Neural progenitor cell (in vitro differentiated cells): ENCODE data around the gene SMLR1. TPM values are rescaled to one million over a fixed set of nuclear protein-coding genes. Genes with fewer than 3 reads are reported as not detected.

ENCODE experiments used
- DNase-seq: peaks from one replicate; pipeline ENCODE4 v3.0.0-alpha.2; 2016; ENCODE audit warnings: low spot score
- H2AFZ ChIP-seq: fragments of 200-600 bp; sonication (generic); replicated peaks from 2 replicates; pipeline ENCODE4 v1.6.1; 2016; ENCODE audit warnings: antibody characterized with exemption
- H3F3A ChIP-seq: fragments of 200-600 bp; sonication (generic); 2 replicates; pipeline ENCODE4 v1.6.1; 2016; ENCODE audit warnings: antibody characterized with exemption, low read depth
- H3K27ac ChIP-seq: fragments of 200-600 bp; sonication (generic); 2 replicates; pipeline ENCODE4 v1.5.1; 2016; ENCODE audit warnings: mild to moderate bottlenecking
- H3K27me3 ChIP-seq: fragments of 200-600 bp; sonication (generic); 2 replicates; pipeline ENCODE4 v1.6.1; 2016; ENCODE audit warnings: mild to moderate bottlenecking, moderate library complexity
- H3K36me3 ChIP-seq: fragments of 200-600 bp; sonication (generic); 2 replicates; pipeline ENCODE4 v1.5.1; 2016
- H3K4me1 ChIP-seq: fragments of 200-600 bp; sonication (generic); 2 replicates; pipeline ENCODE4 v1.6.1; 2016; ENCODE audit warnings: mixed run types
- H3K4me2 ChIP-seq: fragments of 200-600 bp; sonication (generic); 2 replicates; pipeline ENCODE4 v1.6.1; 2016
- H3K4me3 ChIP-seq: fragments of 200-600 bp; sonication (generic); 2 replicates; pipeline ENCODE4 v1.5.1; 2016
- H3K79me2 ChIP-seq: fragments of 200-600 bp; sonication (generic); 2 replicates; pipeline ENCODE4 v1.6.1; 2016; ENCODE audit warnings: low read depth
- H3K9ac ChIP-seq: fragments of 200-600 bp; sonication (generic); 2 replicates; pipeline ENCODE4 v1.6.1; 2016
- H3K9me3 ChIP-seq: fragments of 200-600 bp; sonication (generic); 2 replicates; pipeline ENCODE4 v1.5.1; 2016; ENCODE audit warnings: low read depth
- H4K20me1 ChIP-seq: fragments of 200-600 bp; sonication (generic); 2 replicates; pipeline ENCODE4 v1.6.1; 2016; ENCODE audit warnings: low read depth
- H3K27ac Mint-ChIP-seq: 3 replicates; pipeline ENCODE4 v1.8.0; 2021; ENCODE audit warnings: mixed read lengths
- H3K27me3 Mint-ChIP-seq: 2 replicates; pipeline ENCODE4 v1.8.0; 2022; ENCODE audit warnings: low read depth, mild to moderate bottlenecking, inconsistent platforms, moderate library complexity, mixed read lengths; ENCODE audit not compliant: insufficient read depth
- H3K36me3 Mint-ChIP-seq: 3 replicates; pipeline ENCODE4 v1.8.0; 2021; ENCODE audit warnings: mixed read lengths
- H3K4me1 Mint-ChIP-seq: 3 replicates; pipeline ENCODE4 v1.8.0; 2021; ENCODE audit warnings: mixed read lengths
- H3K4me3 Mint-ChIP-seq: 3 replicates; pipeline ENCODE4 v1.8.0; 2021; ENCODE audit warnings: mild to moderate bottlenecking, moderate library complexity, mixed read lengths
- H3K9me3 Mint-ChIP-seq: 3 replicates; pipeline ENCODE4 v1.8.0; 2020; ENCODE audit warnings: mixed read lengths
- CTCF ChIP-seq: fragments of 200-600 bp; sonication (generic); IDR thresholded peaks from 2 replicates; pipeline ENCODE4 v1.5.1; 2017; ENCODE audit warnings: antibody characterized with exemption, mild to moderate bottlenecking
- EZH2 ChIP-seq: fragments of 200-600 bp; sonication (generic); IDR thresholded peaks from 2 replicates; pipeline ENCODE4 v1.6.1; 2017; ENCODE audit warnings: antibody characterized with exemption, mild to moderate bottlenecking, moderate library complexity
- EZH2phosphoT487 ChIP-seq: fragments of 200-600 bp; sonication (generic); IDR thresholded peaks from 2 replicates; pipeline ENCODE4 v1.6.1; 2017; ENCODE audit warnings: antibody characterized with exemption
- total RNA-seq: library from RNA; depleted of rRNA; stranded (reverse); fragments of >200 nt; gene quantifications from 2 replicates; pipeline ENCODE4 v1.2.3, GENCODE V29; 2015; ENCODE audit warnings: low replicate concordance

The SMLR1 gene
- total RNA-seq, 1 donor from 2014 or later, result not detected

DNA sequence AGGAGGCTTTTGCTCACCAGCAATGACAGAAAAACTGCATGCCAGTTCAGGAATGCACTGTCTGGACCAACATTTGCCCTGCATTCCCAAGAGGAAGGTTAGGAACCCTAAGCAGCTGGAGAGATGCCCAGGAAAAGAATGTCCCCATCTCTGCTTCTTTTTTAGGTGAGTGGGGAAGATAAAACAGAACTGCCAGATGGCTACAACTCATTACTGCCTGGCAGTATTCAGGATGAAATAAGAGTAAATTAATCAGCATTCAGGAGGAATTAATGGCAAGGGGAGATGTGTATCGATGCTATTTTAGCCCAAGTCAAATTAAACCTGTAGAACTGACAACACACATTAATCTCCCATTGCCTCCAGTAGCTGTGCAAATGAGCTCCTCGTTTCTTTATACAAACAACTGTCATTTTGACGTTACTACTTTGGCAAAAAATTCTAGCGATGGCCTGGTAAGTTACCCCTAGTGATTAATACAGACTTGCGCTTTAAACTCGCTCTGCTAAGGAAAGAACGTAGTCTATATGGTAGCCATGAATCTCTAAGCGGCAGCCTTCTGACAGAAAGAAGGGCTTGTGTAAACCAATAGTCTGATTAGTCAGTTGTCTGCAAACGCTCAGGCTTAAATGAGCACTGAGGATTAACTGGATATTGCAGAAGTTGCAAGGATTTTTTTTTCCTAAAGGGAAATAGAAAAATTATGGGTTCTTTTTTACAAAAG lies 16.7 kb upstream of the SMLR1 start:
- TF ChIP-seq EZH2 (no peak), EZH2phosphoT487 (no peak), CTCF (no peak)
- no peak overlapping the region for H3K4me3 ChIP-seq
- no peak overlapping the region for H3K27ac Mint-ChIP-seq
- H3K27ac ChIP-seq, result no peak overlapping the region
- no peak overlapping the region for H3K9ac ChIP-seq
- H3K9me3 Mint-ChIP-seq, result no peaks in the 10 kb centered on the region
- no peak overlapping the region for H2AFZ ChIP-seq
- H3F3A ChIP-seq, result no peaks in the 10 kb centered on the region
- peaks cover 4% of the 10 kb centered on the region for H3K4me1 Mint-ChIP-seq
- H3K4me1 ChIP-seq, result peaks cover 5% of the 10 kb centered on the region
- H3K9me3 ChIP-seq, result no peaks in the 10 kb centered on the region
- no peaks in the 10 kb centered on the region for H3K36me3 Mint-ChIP-seq
- H4K20me1 ChIP-seq, result no peaks in the 10 kb centered on the region
- peaks cover 2% of the 10 kb centered on the region for H3K27me3 Mint-ChIP-seq
- H3K36me3 ChIP-seq, result no peaks in the 10 kb centered on the region
- H3K27me3 ChIP-seq, result no peaks in the 10 kb centered on the region
- no peak overlapping the region for H3K4me3 Mint-ChIP-seq
- H3K4me2 ChIP-seq, result no peak overlapping the region
- DNase-seq, result peak; percentile 9
- no peaks in the 10 kb centered on the region for H3K79me2 ChIP-seq

- H3K4me3 Mint-ChIP-seq, result no peak overlapping the region
- no peaks in the 10 kb centered on the region for H3K36me3 Mint-ChIP-seq
Observed at GRCh38 chr6:130811932-130812331, 15.3 kb upstream of the SMLR1 start.

DNA sequence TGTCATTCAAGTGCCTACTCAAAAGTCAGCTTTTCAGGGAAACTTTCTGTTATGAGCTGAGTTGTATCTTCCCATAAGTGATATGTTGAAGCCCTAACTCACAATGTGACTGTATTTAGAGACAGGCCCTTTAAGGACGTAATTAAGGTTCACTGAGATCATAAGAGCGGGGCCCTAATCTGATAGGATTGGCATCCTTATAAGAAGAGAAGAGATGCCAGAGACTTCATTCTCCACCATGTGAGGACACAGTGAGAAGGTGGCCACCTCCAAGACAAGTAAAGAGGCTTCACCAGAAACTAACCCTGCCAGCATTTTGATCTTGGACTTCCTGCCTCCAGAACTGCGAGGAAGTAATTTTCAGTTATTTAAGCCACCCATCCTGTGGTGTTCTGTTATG lies 12.7 kb upstream of the SMLR1 start:
- Histone ChIP-seq H4K20me1 (no peaks in the 10 kb centered on the region), H3K27me3 (no peaks in the 10 kb centered on the region), H3K27ac (no peak overlapping the region), H3K4me2 (no peak overlapping the region), H3K4me3 (no peak overlapping the region), H3F3A (no peaks in the 10 kb centered on the region), H3K4me1 (peaks cover 5% of the 10 kb centered on the region), H3K9me3 (no peaks in the 10 kb centered on the region), H3K9ac (no peak overlapping the region), H3K79me2 (no peaks in the 10 kb centered on the region), H3K36me3 (no peaks in the 10 kb centered on the region), H2AFZ (no peak overlapping the region)
- peaks cover 4% of the 10 kb centered on the region for H3K4me1 Mint-ChIP-seq
- H3K9me3 Mint-ChIP-seq, result peaks cover 13% of the 10 kb centered on the region
- no peaks in the 10 kb centered on the region for H3K36me3 Mint-ChIP-seq
- peaks cover 2% of the 10 kb centered on the region for H3K27me3 Mint-ChIP-seq
- H3K27ac Mint-ChIP-seq, result no peak overlapping the region
- TF ChIP-seq EZH2phosphoT487 (no peak), EZH2 (no peak), CTCF (no peak)
- H3K4me3 Mint-ChIP-seq, result no peak overlapping the region
- no peak for DNase-seq

More at GRCh38 chr6:130811932-130812331, 15.3 kb upstream of the SMLR1 start:
- H3K36me3 ChIP-seq, result no peaks in the 10 kb centered on the region
- no peak overlapping the region for H3K9ac ChIP-seq
- Mint-ChIP-seq H3K27me3 (peaks cover 2% of the 10 kb centered on the region), H3K27ac (no peak overlapping the region), H3K4me1 (peaks cover 4% of the 10 kb centered on the region), H3K9me3 (no peaks in the 10 kb centered on the region)
- DNase-seq, result no peak
- no peaks in the 10 kb centered on the region for H3K9me3 ChIP-seq
- H2AFZ ChIP-seq, result no peak overlapping the region
- H3K27me3 ChIP-seq, result no peaks in the 10 kb centered on the region
- H3F3A ChIP-seq, result no peaks in the 10 kb centered on the region
- no peak overlapping the region for H3K4me2 ChIP-seq
- no peaks in the 10 kb centered on the region for H4K20me1 ChIP-seq
- H3K27ac ChIP-seq, result no peak overlapping the region
- no peak overlapping the region for H3K4me3 ChIP-seq
- no peak for TF ChIP-seq EZH2
- TF ChIP-seq CTCF, result no peak
- TF ChIP-seq EZH2phosphoT487, result no peak
- H3K4me1 ChIP-seq, result peaks cover 5% of the 10 kb centered on the region
- no peaks in the 10 kb centered on the region for H3K79me2 ChIP-seq
